MM.1S (cell line): Measurements from ENCODE around the gene AGRP.

ENCODE experiments used
- DNase-seq: peaks from one replicate; pipeline ENCODE4 v3.0.0-alpha.2; 2015
- H2AFZ ChIP-seq: fragments of 300-600 bp; sonication (generic); 2 replicates; pipeline ENCODE4 v1.6.0; 2016; ENCODE audit warnings: antibody characterized with exemption, low read length
- H3F3A ChIP-seq: fragments of 300-600 bp; sonication (generic); 2 replicates; pipeline ENCODE4 v1.6.1; 2016; ENCODE audit warnings: mild to moderate bottlenecking, antibody characterized with exemption, low read length, moderate library complexity, mixed read lengths; ENCODE audit not compliant: insufficient read depth
- H3K27ac ChIP-seq: fragments of 300-600 bp; sonication (generic); 2 replicates; pipeline ENCODE4 v1.5.1; 2016; ENCODE audit warnings: mild to moderate bottlenecking, low read length
- H3K27me3 ChIP-seq: fragments of 300-600 bp; sonication (generic); replicated peaks from 2 replicates; pipeline ENCODE4 v1.6.0; 2016; ENCODE audit warnings: low read length; ENCODE audit not compliant: insufficient read depth
- H3K36me3 ChIP-seq: fragments of 300-600 bp; sonication (generic); replicated peaks from 2 replicates; pipeline ENCODE4 v1.6.1; 2016; ENCODE audit warnings: mild to moderate bottlenecking, low read length, mixed read lengths; ENCODE audit not compliant: insufficient read depth
- H3K4me1 ChIP-seq: fragments of 300-600 bp; sonication (generic); 2 replicates; pipeline ENCODE4 v1.6.1; 2016; ENCODE audit warnings: low read length, mixed read lengths
- H3K4me2 ChIP-seq: fragments of 300-600 bp; sonication (generic); 2 replicates; pipeline ENCODE4 v1.6.0; 2016; ENCODE audit warnings: low read depth, low read length
- H3K4me3 ChIP-seq: fragments of 300-600 bp; sonication (generic); 2 replicates; pipeline ENCODE4 v1.5.1; 2016; ENCODE audit warnings: low read length, mixed read lengths
- H3K79me2 ChIP-seq: fragments of 300-600 bp; sonication (generic); 2 replicates; pipeline ENCODE4 v1.6.1; 2016; ENCODE audit warnings: mixed run types, low read length, mixed read lengths
- H3K9ac ChIP-seq: fragments of 300-600 bp; sonication (generic); 2 replicates; pipeline ENCODE4 v1.6.1; 2016; ENCODE audit warnings: low read length, mixed read lengths
- H3K9me2 ChIP-seq: fragments of 300-600 bp; sonication (generic); replicated peaks from 2 replicates; pipeline ENCODE4 v1.6.1; 2016; ENCODE audit warnings: mild to moderate bottlenecking, low read length, mixed read lengths; ENCODE audit not compliant: insufficient read depth
- H3K9me3 ChIP-seq: fragments of 300-600 bp; sonication (generic); replicated peaks from 2 replicates; pipeline ENCODE4 v1.6.1; 2016; ENCODE audit warnings: mild to moderate bottlenecking, low read length, mixed read lengths; ENCODE audit not compliant: insufficient read depth
- H4K20me1 ChIP-seq: fragments of 300-600 bp; sonication (generic); 2 replicates; pipeline ENCODE4 v1.6.1; 2016; ENCODE audit warnings: mild to moderate bottlenecking, low read length, moderate library complexity, mixed read lengths; ENCODE audit not compliant: insufficient read depth
- EZH2 ChIP-seq: fragments of 300-600 bp; sonication (generic); optimal IDR thresholded peaks from 2 replicates; pipeline ENCODE3; 2017; ENCODE audit warnings: low read depth, mild to moderate bottlenecking, antibody characterized with exemption, low read length, mixed read lengths
- EZH2phosphoT487 ChIP-seq: fragments of 300-600 bp; sonication (generic); IDR thresholded peaks from 2 replicates; pipeline ENCODE4 v1.6.1; 2018; ENCODE audit warnings: antibody characterized with exemption, low read length
- TF ChIP-seq, protein P1 (sequence below): fragments of 300-600 bp; sonication (generic); IDR thresholded peaks from 2 replicates; pipeline ENCODE4 v1.5.1; 2016; ENCODE audit warnings: antibody characterized with exemption, low read length, mixed read lengths

The AGRP gene

GRCh38 chr16:67445126-67445426 lies 38.3 kb downstream of the AGRP start:
- no peak overlapping the region for H3K4me2 ChIP-seq
- H3F3A ChIP-seq, result no peaks in the 10 kb centered on the region
- no peaks in the 10 kb centered on the region for H3K4me1 ChIP-seq
- peaks cover 23% of the 10 kb centered on the region for H3K79me2 ChIP-seq
- DNase-seq, result no peak
- no peaks in the 10 kb centered on the region for H3K27me3 ChIP-seq
- 0 out of 2 replicates have a peak, but pooled peaks cover 2% of the 10 kb centered on the region for H4K20me1 ChIP-seq
- H3K36me3 ChIP-seq, result no peaks in the 10 kb centered on the region
- H3K9me3 ChIP-seq, result no peaks in the 10 kb centered on the region
- H3K9me2 ChIP-seq, result no peaks in the 10 kb centered on the region
- H3K27ac ChIP-seq, result no peak overlapping the region
- TF ChIP-seq, protein P1, sequence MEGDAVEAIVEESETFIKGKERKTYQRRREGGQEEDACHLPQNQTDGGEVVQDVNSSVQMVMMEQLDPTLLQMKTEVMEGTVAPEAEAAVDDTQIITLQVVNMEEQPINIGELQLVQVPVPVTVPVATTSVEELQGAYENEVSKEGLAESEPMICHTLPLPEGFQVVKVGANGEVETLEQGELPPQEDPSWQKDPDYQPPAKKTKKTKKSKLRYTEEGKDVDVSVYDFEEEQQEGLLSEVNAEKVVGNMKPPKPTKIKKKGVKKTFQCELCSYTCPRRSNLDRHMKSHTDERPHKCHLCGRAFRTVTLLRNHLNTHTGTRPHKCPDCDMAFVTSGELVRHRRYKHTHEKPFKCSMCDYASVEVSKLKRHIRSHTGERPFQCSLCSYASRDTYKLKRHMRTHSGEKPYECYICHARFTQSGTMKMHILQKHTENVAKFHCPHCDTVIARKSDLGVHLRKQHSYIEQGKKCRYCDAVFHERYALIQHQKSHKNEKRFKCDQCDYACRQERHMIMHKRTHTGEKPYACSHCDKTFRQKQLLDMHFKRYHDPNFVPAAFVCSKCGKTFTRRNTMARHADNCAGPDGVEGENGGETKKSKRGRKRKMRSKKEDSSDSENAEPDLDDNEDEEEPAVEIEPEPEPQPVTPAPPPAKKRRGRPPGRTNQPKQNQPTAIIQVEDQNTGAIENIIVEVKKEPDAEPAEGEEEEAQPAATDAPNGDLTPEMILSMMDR, result no peak
- no peak for TF ChIP-seq EZH2phosphoT487
- no peak overlapping the region for H3K9ac ChIP-seq
- no peak overlapping the region for H3K4me3 ChIP-seq
- H2AFZ ChIP-seq, result no peak overlapping the region

GRCh38 chr16:67444259-67445125 lies 38.9 kb downstream of the AGRP start:
- no peak overlapping the region for H3K27ac ChIP-seq
- H3K4me1 ChIP-seq, result no peaks in the 10 kb centered on the region
- no peak overlapping the region for H3K4me3 ChIP-seq
- TF ChIP-seq EZH2phosphoT487 (no peak), EZH2 (no peak)
- TF ChIP-seq, protein P1, result no peak
- peaks cover 23% of the 10 kb centered on the region for H3K79me2 ChIP-seq
- no peak for DNase-seq
- no peaks in the 10 kb centered on the region for H3K9me2 ChIP-seq
- no peaks in the 10 kb centered on the region for H3K27me3 ChIP-seq
- 0 out of 2 replicates have a peak, but pooled peaks cover 2% of the 10 kb centered on the region for H4K20me1 ChIP-seq
- H3F3A ChIP-seq, result no peaks in the 10 kb centered on the region
- H3K4me2 ChIP-seq, result no peak overlapping the region
- H3K36me3 ChIP-seq, result no peaks in the 10 kb centered on the region
- no peak overlapping the region for H3K9ac ChIP-seq
- H3K9me3 ChIP-seq, result no peaks in the 10 kb centered on the region
- no peak overlapping the region for H2AFZ ChIP-seq

- Histone ChIP-seq H3K27ac (no peak overlapping the region), H3K9ac (no peak overlapping the region), H4K20me1 (0 out of 2 replicates have a peak, but pooled peaks cover 2% of the 10 kb centered on the region), H3K4me3 (no peak overlapping the region), H3K9me3 (no peaks in the 10 kb centered on the region), H3K36me3 (no peaks in the 10 kb centered on the region), H3K27me3 (no peaks in the 10 kb centered on the region), H3K4me1 (no peaks in the 10 kb centered on the region), H2AFZ (no peak overlapping the region), H3K79me2 (peaks cover 23% of the 10 kb centered on the region), H3K4me2 (no peak overlapping the region), H3F3A (no peaks in the 10 kb centered on the region), H3K9me2 (no peaks in the 10 kb centered on the region)
- TF ChIP-seq EZH2phosphoT487, result no peak
- TF ChIP-seq, protein P1, result no peak
- no peak for TF ChIP-seq EZH2
- no peak for DNase-seq
These were observed 40.1 kb downstream of the AGRP start for GRCh38 chr16:67443265-67443664.
